Measurements from ENCODE around the gene MYH9. TPM values are rescaled to one million over a fixed set of nuclear protein-coding genes. Genes with fewer than 3 reads are reported as not detected.

Gene MYH9
- total RNA-seq, 1 donor from 2014 or later, result 1,853 TPM

DNA sequence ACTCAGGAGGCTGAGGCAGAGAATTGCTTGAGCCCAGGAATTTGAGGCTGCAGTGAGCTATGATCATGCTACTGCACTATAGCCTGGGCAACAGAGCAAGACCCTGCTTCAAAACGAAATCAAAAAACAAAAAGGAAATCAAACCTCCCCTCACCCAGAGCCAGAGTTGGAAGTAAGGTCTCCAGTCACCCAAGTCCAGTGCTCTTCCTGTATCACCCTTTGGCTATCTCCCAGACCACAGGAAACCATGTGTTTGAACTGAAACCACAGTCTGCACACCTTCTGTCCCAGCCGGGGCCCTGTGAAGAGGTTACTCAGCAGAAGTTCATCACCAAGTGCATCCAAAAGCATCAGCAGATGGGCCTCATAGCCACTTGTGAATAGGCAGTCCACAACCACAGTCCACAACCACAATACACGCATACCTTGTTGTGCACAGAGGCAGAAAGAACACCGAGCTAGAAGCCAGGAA is 4.6 kb downstream of the MYH9 start:
- peak overlapping the region; percentile 91 for H3K27ac Mint-ChIP-seq (ENCODE audit: unreplicated experiment)
- no peaks in the 10 kb centered on the region for H3K27me3 Mint-ChIP-seq (ENCODE audit: low read depth)
- no peaks in the 10 kb centered on the region for H3K9me3 Mint-ChIP-seq (ENCODE audit: low read depth)
- peaks cover 72% of the 10 kb centered on the region for H3K4me1 Mint-ChIP-seq (ENCODE audit: low read depth)
- no peak for DNase-seq (ENCODE audit: low spot score)
- H3K4me3 Mint-ChIP-seq (ENCODE audit: unreplicated experiment), result peak overlapping the region; percentile 73
- TF ChIP-seq, protein P1, sequence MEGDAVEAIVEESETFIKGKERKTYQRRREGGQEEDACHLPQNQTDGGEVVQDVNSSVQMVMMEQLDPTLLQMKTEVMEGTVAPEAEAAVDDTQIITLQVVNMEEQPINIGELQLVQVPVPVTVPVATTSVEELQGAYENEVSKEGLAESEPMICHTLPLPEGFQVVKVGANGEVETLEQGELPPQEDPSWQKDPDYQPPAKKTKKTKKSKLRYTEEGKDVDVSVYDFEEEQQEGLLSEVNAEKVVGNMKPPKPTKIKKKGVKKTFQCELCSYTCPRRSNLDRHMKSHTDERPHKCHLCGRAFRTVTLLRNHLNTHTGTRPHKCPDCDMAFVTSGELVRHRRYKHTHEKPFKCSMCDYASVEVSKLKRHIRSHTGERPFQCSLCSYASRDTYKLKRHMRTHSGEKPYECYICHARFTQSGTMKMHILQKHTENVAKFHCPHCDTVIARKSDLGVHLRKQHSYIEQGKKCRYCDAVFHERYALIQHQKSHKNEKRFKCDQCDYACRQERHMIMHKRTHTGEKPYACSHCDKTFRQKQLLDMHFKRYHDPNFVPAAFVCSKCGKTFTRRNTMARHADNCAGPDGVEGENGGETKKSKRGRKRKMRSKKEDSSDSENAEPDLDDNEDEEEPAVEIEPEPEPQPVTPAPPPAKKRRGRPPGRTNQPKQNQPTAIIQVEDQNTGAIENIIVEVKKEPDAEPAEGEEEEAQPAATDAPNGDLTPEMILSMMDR (IDR thresholded peaks at IDR 0.05), result no peak
- peaks cover 33% of the 10 kb centered on the region for H3K36me3 Mint-ChIP-seq (ENCODE audit: low read depth)

DNA sequence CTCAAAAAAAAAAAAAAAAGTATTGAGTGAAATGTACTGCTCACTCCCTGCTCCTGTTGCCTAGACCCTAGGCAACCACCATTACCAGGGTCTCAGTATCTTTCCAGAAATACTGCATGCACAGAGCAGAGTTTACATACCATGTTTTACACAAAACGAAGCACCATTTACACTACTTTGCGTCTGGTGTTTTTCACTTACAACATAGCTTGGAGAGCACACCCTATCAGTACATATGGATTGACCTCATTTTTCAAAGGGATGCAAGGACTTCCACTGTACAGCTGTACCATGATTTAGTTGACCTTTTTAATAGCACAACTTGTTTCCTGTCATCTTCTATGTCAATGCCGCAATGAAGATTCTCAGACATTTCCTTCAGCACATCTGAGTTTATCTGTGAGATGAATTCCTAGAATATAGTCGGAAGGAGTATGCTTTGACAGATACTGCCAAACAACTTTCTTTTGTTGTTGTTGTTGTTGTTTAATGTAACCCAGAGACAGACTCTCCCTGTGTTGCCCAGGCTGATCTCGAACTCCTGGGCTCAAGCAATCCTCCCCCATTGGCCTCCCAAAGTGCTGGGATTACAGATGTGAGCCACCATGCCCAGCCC is 6.1 kb downstream of the MYH9 start:
- Mint-ChIP-seq H3K27me3 (ENCODE audit: low read depth) (no peaks in the 10 kb centered on the region), H3K4me1 (ENCODE audit: low read depth) (peaks cover 85% of the 10 kb centered on the region), H3K4me3 (ENCODE audit: unreplicated experiment) (peak overlapping the region; percentile 30), H3K27ac (ENCODE audit: unreplicated experiment) (peak overlapping the region; percentile 70), H3K36me3 (ENCODE audit: low read depth) (peaks cover 36% of the 10 kb centered on the region), H3K9me3 (ENCODE audit: low read depth) (no peaks in the 10 kb centered on the region)
- TF ChIP-seq, protein P1 (IDR thresholded peaks at IDR 0.05), result no peak
- no peak for DNase-seq (ENCODE audit: low spot score)

DNA sequence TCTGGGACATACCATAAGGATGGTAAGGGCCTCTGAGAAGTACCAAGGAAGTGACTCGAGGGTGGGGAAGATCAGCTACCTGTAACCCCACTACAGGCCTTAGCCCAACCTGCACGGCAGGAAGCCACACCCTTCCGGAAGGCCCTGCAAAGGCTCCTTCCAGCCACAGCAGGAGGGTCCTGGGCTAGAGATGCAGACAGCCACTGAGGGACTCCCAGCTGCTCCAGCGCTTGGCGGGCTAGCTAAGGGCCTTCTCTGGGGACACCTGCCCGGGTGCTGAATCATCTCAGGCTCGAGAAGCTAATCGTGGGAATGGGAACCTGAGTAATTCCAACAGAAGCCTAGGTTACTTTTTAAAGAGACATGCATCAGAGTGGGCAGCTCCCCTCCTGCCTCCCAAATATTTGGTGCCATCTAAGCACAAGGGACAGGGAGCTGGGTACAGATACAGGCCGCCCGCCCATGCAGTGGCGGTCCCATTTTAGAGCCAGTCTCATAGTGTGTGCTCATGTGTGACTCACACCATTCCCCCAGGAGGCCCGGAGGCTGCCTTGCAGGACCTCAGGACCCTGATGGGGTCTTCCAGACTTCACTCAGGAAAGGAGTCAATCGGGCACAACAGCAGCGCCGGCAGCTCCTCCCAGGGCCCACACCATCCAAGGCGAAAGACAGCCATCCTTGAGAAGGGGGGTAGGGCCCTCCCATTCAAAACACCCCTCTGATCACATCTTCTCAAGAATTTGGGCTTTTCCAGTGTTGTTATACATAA is 8.0 kb downstream of the MYH9 start:
- DNase-seq (ENCODE audit: low spot score), result no peak
- Mint-ChIP-seq H3K4me3 (ENCODE audit: unreplicated experiment) (peak overlapping the region; percentile 51), H3K27ac (ENCODE audit: unreplicated experiment) (peak overlapping the region; percentile 89), H3K4me1 (ENCODE audit: low read depth) (peaks cover 89% of the 10 kb centered on the region), H3K9me3 (ENCODE audit: low read depth) (no peaks in the 10 kb centered on the region), H3K27me3 (ENCODE audit: low read depth) (no peaks in the 10 kb centered on the region), H3K36me3 (ENCODE audit: low read depth) (peaks cover 26% of the 10 kb centered on the region)
- TF ChIP-seq, protein P1 (IDR thresholded peaks at IDR 0.05), result no peak

DNA sequence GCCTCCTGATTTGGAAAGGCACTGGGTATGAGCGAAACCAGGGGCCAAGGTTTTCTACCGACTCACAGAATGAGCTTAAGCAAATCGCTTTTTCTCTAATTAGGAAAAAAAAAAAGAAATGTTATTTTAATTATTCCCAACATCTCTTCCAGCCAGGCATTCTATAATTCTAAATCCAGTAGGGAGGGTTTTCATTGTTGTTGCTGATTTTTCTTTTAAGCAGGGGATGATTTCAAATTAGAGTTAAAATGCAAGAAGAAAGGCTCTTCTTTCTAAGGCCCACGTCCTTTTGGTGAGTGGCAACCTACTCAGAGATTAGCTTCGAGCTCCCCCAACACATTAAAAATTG is 8.9 kb downstream of the MYH9 start:
- Mint-ChIP-seq H3K9me3 (ENCODE audit: low read depth) (no peaks in the 10 kb centered on the region), H3K4me1 (ENCODE audit: low read depth) (peaks cover 87% of the 10 kb centered on the region), H3K36me3 (ENCODE audit: low read depth) (peaks cover 23% of the 10 kb centered on the region), H3K27ac (ENCODE audit: unreplicated experiment) (peak overlapping the region; percentile 89), H3K4me3 (ENCODE audit: unreplicated experiment) (peak overlapping the region; percentile 57), H3K27me3 (ENCODE audit: low read depth) (no peaks in the 10 kb centered on the region)
- no peak for DNase-seq (ENCODE audit: low spot score)
- TF ChIP-seq, protein P1 (IDR thresholded peaks at IDR 0.05), result no peak

DNA sequence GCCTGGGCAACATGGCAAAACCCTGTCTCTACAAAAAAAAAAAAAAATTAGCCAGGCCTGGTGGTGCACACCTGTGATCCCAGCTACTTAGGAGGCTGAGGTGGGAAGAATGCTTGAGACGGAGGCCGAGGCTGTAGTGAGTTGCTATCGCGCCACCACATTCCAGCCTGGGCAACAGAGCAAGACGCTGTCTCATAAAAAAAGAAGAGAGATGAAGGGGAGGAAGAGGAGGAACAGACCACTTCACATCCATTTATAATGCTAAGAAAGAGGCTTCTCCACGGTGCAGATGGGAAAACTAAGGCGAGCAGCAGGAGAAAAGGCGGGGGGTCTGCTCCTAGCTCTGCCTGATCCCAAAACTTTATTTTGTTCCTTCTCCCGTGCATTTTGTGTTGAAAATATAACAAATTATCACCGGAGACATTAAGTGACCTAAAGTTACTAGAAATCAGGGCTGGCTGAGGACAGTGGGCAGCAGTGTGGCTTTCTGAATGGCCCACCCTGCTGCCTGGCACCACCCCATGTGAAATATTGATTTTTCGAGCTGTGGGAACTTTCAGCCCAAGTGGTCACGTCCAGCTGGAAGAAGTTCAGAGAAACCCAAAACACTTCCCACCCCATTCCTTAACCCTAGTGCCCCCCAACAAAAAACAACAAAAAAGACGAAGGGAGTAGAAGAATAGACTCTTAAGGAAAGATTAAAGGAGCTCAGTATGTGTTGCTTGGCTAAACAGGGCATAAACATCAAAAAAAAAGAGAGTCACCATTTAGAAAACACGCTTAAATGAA is 9.5 kb downstream of the MYH9 start:
- H3K27me3 Mint-ChIP-seq (ENCODE audit: low read depth), result no peaks in the 10 kb centered on the region
- H3K4me1 Mint-ChIP-seq (ENCODE audit: low read depth), result peaks cover 88% of the 10 kb centered on the region
- peak overlapping the region; percentile 89 for H3K27ac Mint-ChIP-seq (ENCODE audit: unreplicated experiment)
- peak overlapping the region; percentile 57 for H3K4me3 Mint-ChIP-seq (ENCODE audit: unreplicated experiment)
- TF ChIP-seq, protein P1 (IDR thresholded peaks at IDR 0.05), result no peak
- peaks cover 22% of the 10 kb centered on the region for H3K36me3 Mint-ChIP-seq (ENCODE audit: low read depth)
- no peaks in the 10 kb centered on the region for H3K9me3 Mint-ChIP-seq (ENCODE audit: low read depth)
- no peak for DNase-seq (ENCODE audit: low spot score)
